Neural cell (in vitro differentiated cells): ENCODE results near the gene PLIN4.
"Not testable (repeated sequence)": the region's sequence is repeated elsewhere in the genome, so short reads cannot be mapped to it uniquely, and the experiment has no call there.

Source experiments
- CTCF ChIP-seq: fragments of 450-650 bp; IDR thresholded peaks from 2 replicates; pipeline ENCODE4 v1.5.1; 2014; ENCODE audit warnings: antibody characterized with exemption, mild to moderate bottlenecking, moderate library complexity; ENCODE audit not compliant: poor library complexity, severe bottlenecking
- EP300 ChIP-seq: fragments of 450-650 bp; conservative IDR thresholded peaks from 2 replicates; pipeline ENCODE4 v1.6.1; 2014; ENCODE audit warnings: antibody characterized with exemption, mild to moderate bottlenecking, moderate library complexity; ENCODE audit not compliant: poor library complexity, severe bottlenecking
- EZH2 ChIP-seq: fragments of 200-600, 300-800 bp; shearing (Covaris generic), sonication (generic); IDR thresholded peaks from 2 replicates; pipeline ENCODE4 v1.6.1; 2014; ENCODE audit warnings: antibody characterized with exemption, low read length, borderline replicate concordance, mild to moderate bottlenecking; ENCODE audit not compliant: insufficient read depth, poor library complexity, severe bottlenecking
- MXI1 ChIP-seq: fragments of 450-650 bp; conservative IDR thresholded peaks from 2 replicates; pipeline ENCODE4 v1.6.1; 2014; ENCODE audit warnings: antibody characterized with exemption, mild to moderate bottlenecking; ENCODE audit not compliant: poor library complexity, severe bottlenecking
- POLR2AphosphoS5 ChIP-seq: IDR thresholded peaks from 2 replicates; pipeline ENCODE4 v1.6.1; 2012
- RAD21 ChIP-seq: fragments of 450-650 bp; conservative IDR thresholded peaks from 2 replicates; pipeline ENCODE4 v1.6.1; 2014; ENCODE audit warnings: antibody characterized with exemption, mild to moderate bottlenecking, moderate library complexity
- REST ChIP-seq: IDR thresholded peaks from 2 replicates; pipeline ENCODE4 v1.6.1; 2012; ENCODE audit warnings: borderline replicate concordance
- SMC3 ChIP-seq: fragments of 450-650 bp; conservative IDR thresholded peaks from 2 replicates; pipeline ENCODE4 v1.6.1; 2014; ENCODE audit warnings: antibody characterized with exemption, mild to moderate bottlenecking, moderate library complexity; ENCODE audit not compliant: poor library complexity
- TAF1 ChIP-seq: IDR thresholded peaks from 2 replicates; pipeline ENCODE4 v1.6.1; 2012; ENCODE audit warnings: low read depth

- not testable (repeated sequence) for TF ChIP-seq POLR2AphosphoS5, CTCF, EZH2, SMC3, EP300, REST, TAF1, RAD21, MXI1
Measured at GRCh38 chr19:4562085-4562484, 43.8 kb upstream of the PLIN4 start.
